ENCODE data around the gene CBX4. TPM values are rescaled to one million over a fixed set of nuclear protein-coding genes. Genes with fewer than 3 reads are reported as not detected.

Gene CBX4
- polyA plus RNA-seq, 1 donor from 2014 or later, result 31.9 TPM

- no peak for TF ChIP-seq EZH2 (IDR thresholded peaks at IDR 0.05; ENCODE audit: borderline replicate concordance, insufficient read depth, low read length, poor library complexity, severe bottlenecking)
- no peak for TF ChIP-seq TAF1 (IDR thresholded peaks at IDR 0.05; ENCODE audit: low read depth)
- no peak for TF ChIP-seq EP300 (conservative IDR thresholded peaks at IDR 0.05; ENCODE audit: poor library complexity, severe bottlenecking)
- no peak for TF ChIP-seq REST (IDR thresholded peaks at IDR 0.05; ENCODE audit: borderline replicate concordance)
- no peak for TF ChIP-seq SMC3 (conservative IDR thresholded peaks at IDR 0.05; ENCODE audit: poor library complexity)
- TF ChIP-seq CTCF (IDR thresholded peaks at IDR 0.05; ENCODE audit: poor library complexity, severe bottlenecking), result no peak
- no peak for TF ChIP-seq MXI1 (conservative IDR thresholded peaks at IDR 0.05; ENCODE audit: poor library complexity, severe bottlenecking)
- TF ChIP-seq POLR2AphosphoS5 (IDR thresholded peaks at IDR 0.05), result no peak
- no peak for TF ChIP-seq RAD21 (conservative IDR thresholded peaks at IDR 0.05)
- no peaks in the 10 kb centered on the region for H3K27me3 ChIP-seq (ENCODE audit: insufficient read depth, low read depth, low read length)
- H3K9me3 ChIP-seq (ENCODE audit: low read length), result no peaks in the 10 kb centered on the region
- H3F3A ChIP-seq (ENCODE audit: insufficient read depth, low read length, poor library complexity, severe bottlenecking), result no peaks in the 10 kb centered on the region
- H3K36me3 ChIP-seq (ENCODE audit: insufficient read depth, low read length), result no peaks in the 10 kb centered on the region
- no peak overlapping the region for H3K4me3 ChIP-seq (ENCODE audit: low read length)
- H3K27ac ChIP-seq (ENCODE audit: low read length), result no peak overlapping the region
- H3K4me2 ChIP-seq (ENCODE audit: low read length), result no peak overlapping the region
- H3K79me2 ChIP-seq (replicated peaks; ENCODE audit: insufficient read depth, low read length), result no peaks in the 10 kb centered on the region
- H2AFZ ChIP-seq (ENCODE audit: low read depth, low read length), result no peak overlapping the region
- H3K9me2 ChIP-seq (ENCODE audit: insufficient read depth, low read length), result no peaks in the 10 kb centered on the region
- H3K9ac ChIP-seq (ENCODE audit: low read length), result no peak overlapping the region
- H4K20me1 ChIP-seq (ENCODE audit: insufficient read depth), result no peaks in the 10 kb centered on the region
These were observed 26.3 kb upstream of the CBX4 start for GRCh38 chr17:79865351-79866210.

- H3K27me3 ChIP-seq (ENCODE audit: insufficient read depth, low read depth, low read length), result no peaks in the 10 kb centered on the region
- H3K9me2 ChIP-seq (ENCODE audit: insufficient read depth, low read length), result no peaks in the 10 kb centered on the region
- H3K4me2 ChIP-seq (ENCODE audit: low read length), result no peak overlapping the region
- H3F3A ChIP-seq (ENCODE audit: insufficient read depth, low read length, poor library complexity, severe bottlenecking), result no peaks in the 10 kb centered on the region
- H4K20me1 ChIP-seq (ENCODE audit: insufficient read depth), result no peaks in the 10 kb centered on the region
- TF ChIP-seq POLR2AphosphoS5 (IDR thresholded peaks at IDR 0.05) (no peak), RAD21 (conservative IDR thresholded peaks at IDR 0.05) (no peak), REST (IDR thresholded peaks at IDR 0.05; ENCODE audit: borderline replicate concordance) (no peak), MXI1 (conservative IDR thresholded peaks at IDR 0.05; ENCODE audit: poor library complexity, severe bottlenecking) (no peak), TAF1 (IDR thresholded peaks at IDR 0.05; ENCODE audit: low read depth) (no peak), EZH2 (IDR thresholded peaks at IDR 0.05; ENCODE audit: borderline replicate concordance, insufficient read depth, low read length, poor library complexity, severe bottlenecking) (no peak), CTCF (IDR thresholded peaks at IDR 0.05; ENCODE audit: poor library complexity, severe bottlenecking) (no peak), EP300 (conservative IDR thresholded peaks at IDR 0.05; ENCODE audit: poor library complexity, severe bottlenecking) (no peak), SMC3 (conservative IDR thresholded peaks at IDR 0.05; ENCODE audit: poor library complexity) (no peak)
- H3K36me3 ChIP-seq (ENCODE audit: insufficient read depth, low read length), result no peaks in the 10 kb centered on the region
- no peak overlapping the region for H2AFZ ChIP-seq (ENCODE audit: low read depth, low read length)
- H3K4me3 ChIP-seq (ENCODE audit: low read length), result no peak overlapping the region
- no peaks in the 10 kb centered on the region for H3K9me3 ChIP-seq (ENCODE audit: low read length)
- no peak overlapping the region for H3K27ac ChIP-seq (ENCODE audit: low read length)
- no peak overlapping the region for H3K9ac ChIP-seq (ENCODE audit: low read length)
- H3K79me2 ChIP-seq (replicated peaks; ENCODE audit: insufficient read depth, low read length), result no peaks in the 10 kb centered on the region
These were observed 25.5 kb upstream of the CBX4 start for GRCh38 chr17:79864617-79865250.
